Measurements from ENCODE around the gene PIP5K1B.

PIP5K1B gene

DNA sequence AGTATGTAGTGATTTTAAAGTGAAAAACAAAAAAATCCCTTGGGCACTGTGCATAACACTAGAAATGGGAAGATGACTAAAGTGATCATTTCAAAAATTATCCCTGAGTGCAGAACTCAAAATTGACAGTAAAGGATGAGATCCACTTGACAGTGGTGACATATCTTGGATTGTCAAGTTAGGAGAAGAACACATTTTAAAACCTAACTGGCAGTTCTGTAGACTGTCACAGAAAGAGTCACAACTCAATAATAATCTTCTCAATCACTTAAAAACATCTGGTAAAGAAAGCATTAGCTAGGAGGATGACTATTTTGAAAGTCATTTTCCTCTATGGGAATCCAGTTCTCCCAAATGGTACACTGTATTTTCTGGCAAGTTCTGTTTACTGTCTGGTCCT, 127.1 kb downstream of the PIP5K1B start:
- no peak overlapping the region for H2AFZ ChIP-seq (ENCODE audit: low read length)
- no peaks in the 10 kb centered on the region for H3K4me1 ChIP-seq (ENCODE audit: low read length)
- no peaks in the 10 kb centered on the region for H4K20me1 ChIP-seq (ENCODE audit: insufficient read depth, low read length)
- H3K9me2 ChIP-seq (replicated peaks; ENCODE audit: insufficient read depth, low read length), result no peaks in the 10 kb centered on the region
- no peak overlapping the region for H3K4me2 ChIP-seq (ENCODE audit: low read depth, low read length)
- H3F3A ChIP-seq (ENCODE audit: insufficient read depth, low read length), result no peaks in the 10 kb centered on the region
- H3K9me3 ChIP-seq (replicated peaks; ENCODE audit: insufficient read depth, low read length), result no peaks in the 10 kb centered on the region
- H3K9ac ChIP-seq (ENCODE audit: low read length), result no peak overlapping the region
- no peak for DNase-seq
- no peaks in the 10 kb centered on the region for H3K27me3 ChIP-seq (replicated peaks; ENCODE audit: insufficient read depth, low read length)
- no peak for TF ChIP-seq EZH2 (optimal IDR thresholded peaks at IDR 0.05; ENCODE audit: low read depth, low read length)
- TF ChIP-seq EZH2phosphoT487 (IDR thresholded peaks at IDR 0.05; ENCODE audit: low read length), result no peak
- TF ChIP-seq, protein P1, sequence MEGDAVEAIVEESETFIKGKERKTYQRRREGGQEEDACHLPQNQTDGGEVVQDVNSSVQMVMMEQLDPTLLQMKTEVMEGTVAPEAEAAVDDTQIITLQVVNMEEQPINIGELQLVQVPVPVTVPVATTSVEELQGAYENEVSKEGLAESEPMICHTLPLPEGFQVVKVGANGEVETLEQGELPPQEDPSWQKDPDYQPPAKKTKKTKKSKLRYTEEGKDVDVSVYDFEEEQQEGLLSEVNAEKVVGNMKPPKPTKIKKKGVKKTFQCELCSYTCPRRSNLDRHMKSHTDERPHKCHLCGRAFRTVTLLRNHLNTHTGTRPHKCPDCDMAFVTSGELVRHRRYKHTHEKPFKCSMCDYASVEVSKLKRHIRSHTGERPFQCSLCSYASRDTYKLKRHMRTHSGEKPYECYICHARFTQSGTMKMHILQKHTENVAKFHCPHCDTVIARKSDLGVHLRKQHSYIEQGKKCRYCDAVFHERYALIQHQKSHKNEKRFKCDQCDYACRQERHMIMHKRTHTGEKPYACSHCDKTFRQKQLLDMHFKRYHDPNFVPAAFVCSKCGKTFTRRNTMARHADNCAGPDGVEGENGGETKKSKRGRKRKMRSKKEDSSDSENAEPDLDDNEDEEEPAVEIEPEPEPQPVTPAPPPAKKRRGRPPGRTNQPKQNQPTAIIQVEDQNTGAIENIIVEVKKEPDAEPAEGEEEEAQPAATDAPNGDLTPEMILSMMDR (IDR thresholded peaks at IDR 0.05; ENCODE audit: low read length), result no peak
- no peaks in the 10 kb centered on the region for H3K36me3 ChIP-seq (replicated peaks; ENCODE audit: insufficient read depth, low read length)
- no peak overlapping the region for H3K4me3 ChIP-seq (ENCODE audit: low read length)
- no peaks in the 10 kb centered on the region for H3K79me2 ChIP-seq (ENCODE audit: low read length)
- no peak overlapping the region for H3K27ac ChIP-seq (ENCODE audit: low read length)

DNA sequence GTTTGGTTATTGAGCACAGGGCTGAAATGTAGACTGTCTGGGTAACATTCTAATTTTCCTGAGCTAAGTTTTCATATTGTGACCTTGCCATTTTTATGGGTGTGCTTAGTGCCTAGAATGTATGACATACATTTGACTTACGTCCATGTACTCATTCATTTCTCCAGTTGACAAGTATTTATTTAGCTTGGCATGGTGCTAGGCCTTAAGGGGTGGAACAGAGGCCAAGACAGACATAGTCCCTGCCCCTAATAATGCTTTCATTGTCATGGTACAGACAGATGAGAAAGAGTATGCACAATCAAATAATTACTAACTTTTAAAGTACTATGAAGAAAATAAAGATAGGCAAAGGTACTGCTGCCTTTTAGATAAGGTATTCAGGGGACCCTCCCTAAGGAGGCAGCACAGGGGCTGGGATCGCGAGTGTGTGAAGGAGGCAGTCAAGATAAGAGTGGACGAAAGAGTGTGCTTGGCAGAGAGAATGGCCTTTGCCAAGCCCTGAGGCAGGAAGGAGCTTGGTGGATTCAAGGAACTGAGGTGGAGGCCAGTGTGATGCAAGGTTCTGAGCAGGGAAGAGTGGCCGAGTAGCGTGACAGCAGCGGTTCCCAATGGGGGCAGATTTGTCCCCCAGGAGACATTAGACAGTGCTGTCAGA, 128.0 kb downstream of the PIP5K1B start:
- no peaks in the 10 kb centered on the region for H3K4me1 ChIP-seq (ENCODE audit: low read length)
- H3K9ac ChIP-seq (ENCODE audit: low read length), result no peak overlapping the region
- no peaks in the 10 kb centered on the region for H3F3A ChIP-seq (ENCODE audit: insufficient read depth, low read length)
- no peak overlapping the region for H3K27ac ChIP-seq (ENCODE audit: low read length)
- H2AFZ ChIP-seq (ENCODE audit: low read length), result no peak overlapping the region
- H3K36me3 ChIP-seq (replicated peaks; ENCODE audit: insufficient read depth, low read length), result no peaks in the 10 kb centered on the region
- DNase-seq, result no peak
- H3K27me3 ChIP-seq (replicated peaks; ENCODE audit: insufficient read depth, low read length), result no peaks in the 10 kb centered on the region
- no peaks in the 10 kb centered on the region for H3K9me3 ChIP-seq (replicated peaks; ENCODE audit: insufficient read depth, low read length)
- no peaks in the 10 kb centered on the region for H4K20me1 ChIP-seq (ENCODE audit: insufficient read depth, low read length)
- H3K4me3 ChIP-seq (ENCODE audit: low read length), result no peak overlapping the region
- TF ChIP-seq, protein P1 (IDR thresholded peaks at IDR 0.05; ENCODE audit: low read length), result no peak
- no peak for TF ChIP-seq EZH2phosphoT487 (IDR thresholded peaks at IDR 0.05; ENCODE audit: low read length)
- no peak for TF ChIP-seq EZH2 (optimal IDR thresholded peaks at IDR 0.05; ENCODE audit: low read depth, low read length)
- no peak overlapping the region for H3K4me2 ChIP-seq (ENCODE audit: low read depth, low read length)
- H3K79me2 ChIP-seq (ENCODE audit: low read length), result no peaks in the 10 kb centered on the region
- H3K9me2 ChIP-seq (replicated peaks; ENCODE audit: insufficient read depth, low read length), result no peaks in the 10 kb centered on the region

GRCh38 chr9:68834931-68835520, 130.0 kb downstream of the PIP5K1B start:
- no peaks in the 10 kb centered on the region for H3K79me2 ChIP-seq (ENCODE audit: low read length)
- H3K36me3 ChIP-seq (replicated peaks; ENCODE audit: insufficient read depth, low read length), result no peaks in the 10 kb centered on the region
- H3K27me3 ChIP-seq (replicated peaks; ENCODE audit: insufficient read depth, low read length), result no peaks in the 10 kb centered on the region
- no peak overlapping the region for H3K4me3 ChIP-seq (ENCODE audit: low read length)
- no peaks in the 10 kb centered on the region for H3K4me1 ChIP-seq (ENCODE audit: low read length)
- H3K27ac ChIP-seq (ENCODE audit: low read length), result no peak overlapping the region
- H3K9ac ChIP-seq (ENCODE audit: low read length), result no peak overlapping the region
- no peak for TF ChIP-seq EZH2 (optimal IDR thresholded peaks at IDR 0.05; ENCODE audit: low read depth, low read length)
- no peak for TF ChIP-seq EZH2phosphoT487 (IDR thresholded peaks at IDR 0.05; ENCODE audit: low read length)
- TF ChIP-seq, protein P1 (IDR thresholded peaks at IDR 0.05; ENCODE audit: low read length), result no peak
- DNase-seq, result no peak
- no peaks in the 10 kb centered on the region for H4K20me1 ChIP-seq (ENCODE audit: insufficient read depth, low read length)
- no peak overlapping the region for H2AFZ ChIP-seq (ENCODE audit: low read length)
- H3K9me3 ChIP-seq (replicated peaks; ENCODE audit: insufficient read depth, low read length), result no peaks in the 10 kb centered on the region
- H3K9me2 ChIP-seq (replicated peaks; ENCODE audit: insufficient read depth, low read length), result no peaks in the 10 kb centered on the region
- H3K4me2 ChIP-seq (ENCODE audit: low read depth, low read length), result no peak overlapping the region
- no peaks in the 10 kb centered on the region for H3F3A ChIP-seq (ENCODE audit: insufficient read depth, low read length)

Data from MM.1S (cell line).